NCI-H187 (cell line): ENCODE measurements around the gene CD28.

Source experiments
- DNase-seq, 2 experiments: peaks; one replicate each; lab custom pipeline; 2025; lab: John Stamatoyannopoulos, UW

CD28 gene

DNA sequence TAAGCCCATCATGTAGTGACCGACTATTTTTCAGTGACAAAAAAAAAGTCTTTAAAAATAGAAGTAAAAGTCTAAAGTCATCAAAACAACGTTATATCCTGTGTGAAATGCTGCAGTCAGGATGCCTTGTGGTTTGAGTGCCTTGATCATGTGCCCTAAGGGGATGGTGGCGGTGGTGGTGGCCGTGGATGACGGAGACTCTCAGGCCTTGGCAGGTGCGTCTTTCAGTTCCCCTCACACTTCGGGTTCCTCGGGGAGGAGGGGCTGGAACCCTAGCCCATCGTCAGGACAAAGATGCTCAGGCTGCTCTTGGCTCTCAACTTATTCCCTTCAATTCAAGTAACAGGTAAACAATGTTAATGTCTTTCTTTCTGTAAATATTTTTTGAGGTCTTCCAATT, at the start of gene CD28:
TSS of gene CD28 (plus strand) at position 237 of the 400 bp plus-strand sequence. CDS start at position 295, 58 bp downstream.
- no peak for DNase-seq

GRCh38 chr2:203659331-203660049, 46.9 kb upstream of the CD28 start:
- no peak for DNase-seq

DNA sequence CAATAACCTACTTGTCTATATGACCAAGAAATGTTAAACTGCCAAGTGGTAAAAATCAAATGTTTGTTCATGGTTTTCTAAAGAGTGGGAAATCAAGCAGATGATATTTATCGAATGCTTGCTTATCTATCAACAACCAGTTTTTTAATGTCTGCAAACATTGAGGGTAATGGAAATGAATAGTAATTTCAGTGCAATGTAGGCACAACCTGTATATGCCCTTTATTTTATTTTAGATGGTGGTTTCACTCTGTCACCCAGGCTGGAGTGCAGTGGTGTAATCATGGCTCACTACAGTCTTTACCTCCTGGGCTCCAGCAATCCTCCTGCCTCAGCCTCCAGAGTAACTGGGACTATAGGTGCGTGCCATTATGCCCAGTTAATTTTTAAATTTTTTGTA, 46.0 kb upstream of the CD28 start:
- DNase-seq: no peak

DNA sequence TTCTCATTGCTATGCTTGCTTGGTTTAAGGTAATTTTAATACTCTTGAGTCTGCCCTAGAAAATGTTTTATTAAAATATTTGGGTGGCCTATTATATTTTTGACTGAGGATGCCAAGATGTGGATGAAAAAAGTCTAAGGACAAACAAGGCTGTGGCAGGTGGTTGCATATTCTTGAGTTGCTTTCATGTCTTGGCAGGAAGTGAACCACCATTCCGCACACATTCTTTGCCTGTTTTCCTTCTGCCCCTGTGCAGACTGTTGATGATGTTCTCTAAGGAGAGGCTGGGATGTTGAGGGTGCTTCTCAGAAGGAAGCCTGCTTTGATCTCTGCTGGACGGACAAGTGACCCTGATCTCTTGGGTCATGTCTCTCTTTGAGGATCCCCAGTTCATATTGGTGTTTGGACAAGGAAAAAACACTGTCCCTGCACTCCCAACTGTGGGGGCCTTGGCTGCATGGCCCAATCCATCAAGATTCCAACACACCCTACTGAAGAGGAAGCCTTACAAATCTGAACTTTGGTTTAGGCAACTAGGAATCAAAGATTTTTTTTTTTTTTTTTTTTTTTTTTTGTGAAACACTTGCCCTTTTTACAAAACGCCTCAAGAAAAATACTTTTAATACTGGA, 45.0 kb upstream of the CD28 start:
- no peak for DNase-seq

DNA sequence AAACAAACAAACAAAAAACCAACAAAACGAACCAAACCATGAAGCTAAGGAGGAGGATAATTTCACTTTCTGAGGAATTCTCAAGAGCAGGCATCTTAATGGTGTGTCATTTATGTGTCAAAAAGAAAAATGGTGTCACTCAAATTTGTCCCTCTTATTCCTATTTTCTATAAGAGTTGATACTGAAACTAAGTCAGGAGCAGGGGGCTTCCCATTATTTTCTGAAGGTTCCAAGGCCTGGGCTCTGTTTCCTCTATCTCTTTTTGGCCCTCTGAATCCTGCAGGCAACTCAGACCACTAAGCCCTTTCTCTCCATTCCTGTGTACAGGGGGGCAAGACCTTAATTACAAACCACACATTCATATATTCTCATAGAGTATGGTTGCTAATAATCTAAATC, 44.0 kb upstream of the CD28 start:
- DNase-seq: no peak

- DNase-seq: no peak
Measured at GRCh38 chr2:203662951-203663350, 43.5 kb upstream of the CD28 start.

DNA sequence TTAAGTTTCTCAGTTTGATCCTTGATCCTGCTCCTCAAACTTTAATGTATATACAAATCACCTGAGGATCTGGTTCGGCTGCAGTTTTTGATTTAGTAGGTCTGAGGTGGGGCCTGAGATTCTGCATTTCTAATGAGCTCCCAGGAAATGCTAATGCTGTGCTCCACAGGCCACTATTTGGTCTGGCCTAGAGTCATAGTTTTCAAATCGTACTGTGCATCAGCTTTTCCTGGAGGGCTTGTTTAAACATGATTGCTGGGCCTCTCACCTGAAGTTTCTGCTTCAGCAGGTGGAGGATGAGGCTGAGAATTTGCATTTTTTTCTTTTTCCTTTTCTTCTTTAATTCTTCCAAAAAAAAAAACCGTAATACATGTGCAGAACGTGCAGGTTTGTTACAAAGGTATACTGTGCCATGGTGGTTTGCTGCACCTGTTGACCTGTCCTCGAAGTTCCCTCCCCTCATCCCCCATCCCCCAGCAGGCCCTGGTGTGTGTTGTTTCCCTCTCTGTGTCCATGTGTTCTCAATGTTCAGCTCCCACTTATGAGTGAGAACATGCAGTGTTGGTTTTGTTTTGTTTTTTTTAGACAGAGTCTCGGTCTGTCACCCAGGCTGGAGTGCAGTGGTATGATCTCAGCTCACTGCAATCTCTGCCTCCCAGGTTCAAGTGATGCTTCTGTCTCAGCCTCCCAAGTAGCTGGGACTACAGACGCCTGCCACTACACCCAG, 42.2 kb upstream of the CD28 start:
- DNase-seq: no peak

DNA sequence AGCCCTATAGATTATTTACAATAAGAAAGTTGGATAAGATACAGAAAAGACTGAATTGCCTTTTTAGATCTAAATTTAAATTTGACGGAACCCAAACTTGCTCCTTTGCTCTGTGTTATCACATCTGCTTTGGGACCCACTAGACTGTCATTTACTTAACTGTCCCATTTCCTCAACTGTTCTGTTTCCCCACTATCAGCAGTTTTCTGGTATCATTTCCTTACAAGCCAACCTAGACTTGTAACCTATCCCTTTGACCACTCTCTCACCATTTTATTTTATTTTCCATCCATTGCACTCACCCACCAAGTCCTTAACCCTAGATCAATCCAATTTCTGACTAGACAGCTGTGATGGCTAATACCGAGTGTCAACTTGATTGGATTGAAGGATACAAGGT, 38.6 kb upstream of the CD28 start:
- DNase-seq: no peak

DNA sequence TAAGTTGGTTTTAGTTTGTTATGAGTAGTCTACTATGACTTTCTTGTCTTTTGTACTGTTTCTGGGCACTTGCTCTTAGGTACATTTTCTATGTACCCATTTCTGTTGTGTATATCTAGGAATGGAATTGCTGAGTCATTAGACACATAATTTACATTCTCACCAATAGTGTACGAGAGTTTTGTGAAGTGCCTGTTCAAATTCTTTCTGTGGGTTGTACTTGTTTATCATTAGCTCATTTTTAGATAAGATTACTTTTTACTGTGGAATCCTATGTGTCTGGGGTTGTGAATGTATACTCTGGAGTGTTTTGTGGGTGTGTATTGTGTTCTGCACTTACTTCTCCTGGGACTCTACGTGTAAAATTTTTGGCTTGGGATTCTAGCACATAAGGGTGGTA, 36.6 kb upstream of the CD28 start:
- no peak for DNase-seq

DNA sequence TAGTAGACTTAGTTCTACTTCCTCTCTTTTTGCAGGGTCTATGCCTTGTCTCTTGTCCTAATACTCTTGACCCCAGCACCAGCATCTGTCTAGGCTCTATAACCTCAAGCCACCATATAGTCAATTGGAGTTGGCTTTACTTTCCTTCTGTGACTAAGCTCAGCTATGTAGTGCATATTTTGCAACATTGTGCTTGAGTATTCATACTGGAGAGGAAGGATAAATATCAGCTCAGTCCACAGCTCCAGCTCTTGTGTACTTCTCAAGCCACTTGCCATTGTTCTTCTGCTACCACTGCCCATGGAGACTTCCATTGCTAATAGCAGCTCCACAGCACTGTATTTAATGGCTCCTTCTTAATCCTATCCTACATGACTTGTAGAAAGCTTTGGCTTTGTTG, 35.5 kb upstream of the CD28 start:
- DNase-seq: no peak

DNA sequence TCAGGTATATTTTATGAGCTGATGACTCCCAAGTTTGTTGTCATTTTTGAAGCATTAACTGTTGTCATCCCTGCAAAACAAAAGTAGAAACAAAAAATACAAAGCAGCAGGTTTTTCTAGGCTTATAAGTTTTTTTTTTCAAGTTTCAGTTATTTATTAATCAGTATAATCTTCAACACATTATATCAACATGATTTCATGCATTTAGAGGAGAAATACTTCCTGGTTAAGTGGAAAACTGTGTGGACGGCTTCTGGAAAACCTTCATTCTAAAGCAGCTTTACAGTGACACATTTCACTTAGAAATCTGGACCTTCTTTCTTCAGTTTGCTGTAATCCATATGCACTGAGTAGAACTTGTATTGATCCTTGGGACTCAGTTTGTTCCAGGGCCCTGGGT, 34.6 kb upstream of the CD28 start:
- no peak for DNase-seq

GRCh38 chr2:203672856-203673255, 33.6 kb upstream of the CD28 start:
- no peak for DNase-seq

GRCh38 chr2:203673933-203674332, 32.5 kb upstream of the CD28 start:
- DNase-seq: no peak

DNA sequence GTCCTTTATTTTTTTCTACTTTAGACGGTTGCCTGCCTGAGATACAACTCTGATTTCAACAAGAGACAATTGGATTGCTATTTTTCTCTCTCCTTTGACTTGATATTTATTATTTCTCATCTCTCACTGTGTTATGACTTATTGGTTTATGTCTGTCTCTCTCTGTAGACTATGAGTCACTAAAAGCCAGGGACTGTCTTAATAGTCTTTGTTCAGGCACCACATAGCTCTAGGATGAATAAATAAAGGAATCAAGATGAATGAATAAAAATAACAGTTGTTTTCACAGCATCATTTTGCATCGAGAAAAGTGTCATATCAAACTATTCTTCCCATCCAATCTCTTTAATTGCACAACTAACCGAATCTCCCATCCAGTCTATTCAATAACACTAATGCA, 31.4 kb upstream of the CD28 start:
- DNase-seq: no peak

- no peak for DNase-seq
Measured at GRCh38 chr2:203678971-203679370, 27.5 kb upstream of the CD28 start.

GRCh38 chr2:203679401-203679800, 27.0 kb upstream of the CD28 start:
- no peak for DNase-seq

DNA sequence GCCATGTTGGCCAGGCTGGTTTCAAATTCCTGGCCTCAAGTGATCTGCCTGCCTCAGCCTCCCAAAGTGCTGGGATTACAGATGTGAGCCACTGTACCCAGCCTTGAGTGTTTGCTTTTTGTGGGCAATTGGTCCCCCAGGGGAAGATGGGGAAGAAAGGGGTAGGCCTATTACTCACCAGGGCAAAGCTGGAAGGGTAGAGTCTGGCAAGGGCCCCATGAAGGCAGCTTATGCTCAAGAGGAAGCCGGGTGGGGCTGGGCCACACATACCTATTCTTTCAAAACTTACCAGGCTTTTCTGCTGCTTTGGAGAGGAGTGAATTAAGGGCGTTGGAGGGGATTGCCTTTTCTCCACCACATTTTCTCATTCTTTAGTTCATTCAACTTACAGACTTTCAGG, 24.5 kb upstream of the CD28 start:
- DNase-seq: no peak

- no peak for DNase-seq
Measured at GRCh38 chr2:203682688-203683130, 23.7 kb upstream of the CD28 start.

- no peak for DNase-seq
Measured at GRCh38 chr2:203683421-203683820, 23.0 kb upstream of the CD28 start.

GRCh38 chr2:203683932-203684556, 22.4 kb upstream of the CD28 start:
- no peak for DNase-seq

DNA sequence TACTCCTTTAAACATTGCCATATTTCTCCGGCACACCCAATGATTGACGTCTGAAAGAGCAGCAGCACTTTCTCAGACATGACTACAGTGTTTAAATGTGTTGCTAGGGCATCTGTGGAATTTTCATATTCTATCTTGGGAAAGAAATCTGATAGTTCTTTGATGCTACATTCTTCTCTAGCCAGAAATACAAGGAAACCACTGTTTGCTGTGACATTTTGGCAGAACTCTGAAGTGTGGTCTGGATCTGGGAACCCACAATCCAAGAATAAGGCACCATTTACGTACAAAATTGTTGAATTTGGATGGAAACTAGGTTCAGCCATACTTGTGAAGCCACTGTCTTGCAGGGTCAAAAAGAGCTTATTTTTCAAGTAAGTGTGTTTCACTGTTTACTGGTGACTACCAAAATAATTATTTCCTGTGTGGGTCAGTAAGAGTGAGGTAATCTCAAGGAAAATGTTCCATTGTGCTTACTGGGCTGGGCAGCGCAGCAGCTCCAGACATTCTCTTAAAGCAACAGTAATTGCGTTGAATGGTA, 21.3 kb upstream of the CD28 start:
- DNase-seq: no peak

GRCh38 chr2:203685789-203686420, 20.5 kb upstream of the CD28 start:
- no peak for DNase-seq
